A549 treated with RU486 at 1 μM for 4 hours (cell line): ENCODE results near the gene MIA. TPM values are rescaled to one million over a fixed set of nuclear protein-coding genes. Genes with fewer than 3 reads are reported as not detected.

Source experiments
- total RNA-seq: library from RNA; stranded (reverse); fragments of 200-300 nt; extraction: Qiagen RNA extraction; gene quantifications from 5 replicates; pipeline ENCODE4 v1.2.3, GENCODE V29; 2022; ENCODE audit warnings: low read depth

MIA gene
- 1.1 TPM in 1 of 5 replicates, not detected in the others for total RNA-seq

GRCh38 chr19:40774916-40775631 is at the start of gene MIA:
MIA (plus strand) TSS chr19:40775521; CDS start chr19:40775543, 22 bp downstream.

GRCh38 chr19:40750058-40750873 is 25.1 kb upstream of the MIA start, which contains the start of gene ACTMAP:
ACTMAP (minus strand) TSS chr19:40750477; CDS start chr19:40749803, 674 bp downstream.

GRCh38 chr19:40750874-40751537 is 24.3 kb upstream of the MIA start, which contains the start of gene SNRPA:
SNRPA (plus strand) TSS chr19:40751203; CDS start chr19:40751409, 206 bp downstream.

GRCh38 chr19:40777937-40778705 is 2.8 kb downstream of the MIA start, which contains the start of gene RAB4B:
RAB4B (plus strand) TSS chr19:40778247; CDS start chr19:40778376, 129 bp downstream.

GRCh38 chr19:40798683-40799557 is 23.6 kb downstream of the MIA start, which contains the start of gene EGLN2:
EGLN2 (plus strand) TSS chr19:40799191; CDS start chr19:40800573, 1,382 bp downstream.

Other genes with a start within 250 kb of the MIA start
- gene SHKBP1, start 198.6 kb upstream of the MIA start, total RNA-seq: 99.0 to 162 TPM (median 140 TPM) in 5 replicates
- gene LTBP4, start 174.2 kb upstream of the MIA start, total RNA-seq: 42.6 to 67.2 TPM (median 46.7 TPM) in 5 replicates
- gene NUMBL, start 84.9 kb upstream of the MIA start, total RNA-seq: 47.2 to 71.5 TPM (median 63.4 TPM) in 5 replicates
- gene COQ8B, start 58.6 kb upstream of the MIA start, total RNA-seq: 55.7 to 69.6 TPM (median 67.0 TPM) in 5 replicates
- gene ITPKC, start 58.4 kb upstream of the MIA start, total RNA-seq: 15.1 to 20.5 TPM (median 17.7 TPM) in 5 replicates
- gene ACTMAP, start 25.0 kb upstream of the MIA start, total RNA-seq: 12.8 to 21.0 TPM (median 19.4 TPM) in 5 replicates
- 148 to 217 TPM (median 162 TPM) in 5 replicates for gene SNRPA, start 24.3 kb upstream of the MIA start, total RNA-seq
- 11.0 to 21.4 TPM (median 18.5 TPM) in 5 replicates for gene RAB4B, start 2.7 kb downstream of the MIA start, total RNA-seq
- 66.3 to 90.3 TPM (median 84.8 TPM) in 5 replicates for gene EGLN2, start 23.7 kb downstream of the MIA start, total RNA-seq
- 0.26 TPM in 1 of 5 replicates, not detected in the others for gene CYP2A6, start 74.9 kb downstream of the MIA start, total RNA-seq
- gene CYP2A7, start 106.7 kb downstream of the MIA start, total RNA-seq: not detected in 5 replicates
- 0.11 TPM in 1 of 5 replicates, not detected in the others for gene CYP2B6, start 215.8 kb downstream of the MIA start, total RNA-seq